Astrocyte of the spinal cord (primary cell): ENCODE measurements around the gene PRLH.

Experiments
- DNase-seq: peaks from one replicate; pipeline ENCODE4 v3.0.0; 2011; ENCODE audit warnings: low read depth, low spot score
- H3K4me3 ChIP-seq: 2 replicates; pipeline ENCODE4 v1.5.1; 2011; ENCODE audit warnings: low read depth, mild to moderate bottlenecking, low read length, moderate library complexity
- in situ Hi-C: cut with HindIII; loops from 2 replicates; pipeline ENCODE4 v1.10.0; 2017; ENCODE audit warnings: low sequenced_read_pairs
- TF ChIP-seq, protein P1 (sequence below): IDR thresholded peaks from 2 replicates; pipeline ENCODE4 v1.5.1; 2012; ENCODE audit warnings: low read depth, mild to moderate bottlenecking, low read length, inconsistent platforms

PRLH gene

DNA sequence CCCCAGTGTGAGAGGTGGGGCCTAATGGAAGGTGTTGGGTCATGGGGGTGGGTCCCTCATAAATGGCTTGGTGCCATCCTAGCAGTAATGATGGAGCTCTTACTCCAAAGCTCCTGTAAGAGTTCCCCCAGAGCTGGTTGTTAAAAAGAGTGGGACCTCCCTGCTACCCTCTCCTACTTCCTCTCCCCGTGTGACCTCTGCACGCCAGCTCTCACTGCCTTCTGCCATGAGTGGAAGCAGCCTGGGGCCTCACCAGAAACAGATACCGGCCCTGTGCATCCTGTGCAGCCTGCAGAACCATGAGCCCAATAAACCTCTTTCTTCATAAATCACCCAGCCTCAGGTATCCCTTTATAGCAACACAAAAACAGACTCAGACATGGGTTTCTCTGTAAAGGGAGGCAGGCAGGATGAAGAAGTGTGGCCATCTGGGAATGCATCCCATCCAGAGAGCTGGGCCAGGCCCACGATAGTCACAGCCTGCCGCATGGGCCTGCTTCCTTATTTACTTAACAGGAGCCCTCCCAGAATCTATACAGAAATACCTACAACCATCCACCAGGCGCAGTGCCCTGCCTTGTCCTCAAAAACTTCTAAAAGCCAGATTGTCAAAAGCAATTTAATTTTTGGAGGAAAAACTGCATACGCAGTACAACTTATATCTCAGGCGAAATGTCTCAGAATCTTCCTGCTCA lies 7.5 kb downstream of the PRLH start:
- no peak for DNase-seq
- in situ Hi-C loops: no loop called here
- TF ChIP-seq, protein P1, sequence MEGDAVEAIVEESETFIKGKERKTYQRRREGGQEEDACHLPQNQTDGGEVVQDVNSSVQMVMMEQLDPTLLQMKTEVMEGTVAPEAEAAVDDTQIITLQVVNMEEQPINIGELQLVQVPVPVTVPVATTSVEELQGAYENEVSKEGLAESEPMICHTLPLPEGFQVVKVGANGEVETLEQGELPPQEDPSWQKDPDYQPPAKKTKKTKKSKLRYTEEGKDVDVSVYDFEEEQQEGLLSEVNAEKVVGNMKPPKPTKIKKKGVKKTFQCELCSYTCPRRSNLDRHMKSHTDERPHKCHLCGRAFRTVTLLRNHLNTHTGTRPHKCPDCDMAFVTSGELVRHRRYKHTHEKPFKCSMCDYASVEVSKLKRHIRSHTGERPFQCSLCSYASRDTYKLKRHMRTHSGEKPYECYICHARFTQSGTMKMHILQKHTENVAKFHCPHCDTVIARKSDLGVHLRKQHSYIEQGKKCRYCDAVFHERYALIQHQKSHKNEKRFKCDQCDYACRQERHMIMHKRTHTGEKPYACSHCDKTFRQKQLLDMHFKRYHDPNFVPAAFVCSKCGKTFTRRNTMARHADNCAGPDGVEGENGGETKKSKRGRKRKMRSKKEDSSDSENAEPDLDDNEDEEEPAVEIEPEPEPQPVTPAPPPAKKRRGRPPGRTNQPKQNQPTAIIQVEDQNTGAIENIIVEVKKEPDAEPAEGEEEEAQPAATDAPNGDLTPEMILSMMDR: no peak

GRCh38 chr2:237574467-237574866 lies 8.1 kb downstream of the PRLH start:
- DNase-seq: no peak
- TF ChIP-seq, protein P1: no peak
- H3K4me3 ChIP-seq: no peak overlapping the region
- in situ Hi-C loops: no loop called here

More for the DNA sequence above, 7.5 kb downstream of the PRLH start:
- H3K4me3 ChIP-seq: no peak overlapping the region

DNA sequence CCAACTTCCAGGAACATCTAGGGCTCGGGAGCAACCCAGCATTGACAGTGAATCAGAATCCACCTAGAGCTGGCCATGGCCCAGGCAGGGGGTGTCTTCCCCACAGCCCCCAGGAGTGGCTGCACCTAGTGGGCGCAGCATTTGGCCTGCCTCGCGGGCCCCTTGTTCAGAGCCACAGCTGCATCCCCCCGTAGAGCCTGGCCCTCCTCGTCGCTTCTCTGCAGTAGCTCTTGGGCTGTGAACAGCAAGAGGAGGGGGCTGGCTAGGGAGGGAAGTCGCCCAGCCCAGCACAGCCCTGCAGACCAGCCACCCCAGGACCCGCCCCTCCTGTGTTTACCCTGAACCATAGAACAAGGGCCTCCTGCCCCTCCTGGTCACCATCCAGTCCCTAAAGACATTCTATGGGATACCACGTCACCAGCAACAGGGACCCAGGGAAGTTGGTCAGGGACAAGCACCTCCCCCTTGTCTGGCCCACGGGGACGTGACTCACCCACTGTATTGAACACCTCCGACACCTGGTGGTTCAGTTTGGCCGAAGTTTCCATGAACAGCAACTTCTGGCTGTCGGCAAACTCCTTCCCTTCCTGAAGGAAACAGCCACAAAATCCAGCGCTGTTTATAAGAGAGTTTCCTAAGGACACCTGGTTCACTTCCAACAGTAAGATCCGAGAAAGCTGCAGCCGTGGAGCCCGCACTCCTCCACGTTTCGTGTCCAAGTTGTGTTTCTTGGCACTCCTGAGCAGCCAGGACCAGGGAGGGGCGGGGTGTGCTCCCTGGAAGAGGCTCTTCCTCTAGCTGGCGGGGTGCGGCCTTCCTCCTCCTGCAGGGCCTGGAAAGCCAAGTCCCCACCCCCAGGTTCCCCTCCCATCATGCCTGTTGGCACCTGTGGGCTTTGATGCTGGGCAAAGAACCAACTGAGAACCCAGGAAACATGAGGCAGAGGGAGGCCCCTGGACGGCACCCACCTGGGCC lies 8.8 kb downstream of the PRLH start:
- H3K4me3 ChIP-seq: no peak overlapping the region
- TF ChIP-seq, protein P1: no peak
- DNase-seq: no peak
- in situ Hi-C loops: no loop called here

- in situ Hi-C loops: no loop called here
- TF ChIP-seq, protein P1: no peak
- H3K4me3 ChIP-seq: no peak overlapping the region
Observed at GRCh38 chr2:237575869-237576862, 9.8 kb downstream of the PRLH start.

DNA sequence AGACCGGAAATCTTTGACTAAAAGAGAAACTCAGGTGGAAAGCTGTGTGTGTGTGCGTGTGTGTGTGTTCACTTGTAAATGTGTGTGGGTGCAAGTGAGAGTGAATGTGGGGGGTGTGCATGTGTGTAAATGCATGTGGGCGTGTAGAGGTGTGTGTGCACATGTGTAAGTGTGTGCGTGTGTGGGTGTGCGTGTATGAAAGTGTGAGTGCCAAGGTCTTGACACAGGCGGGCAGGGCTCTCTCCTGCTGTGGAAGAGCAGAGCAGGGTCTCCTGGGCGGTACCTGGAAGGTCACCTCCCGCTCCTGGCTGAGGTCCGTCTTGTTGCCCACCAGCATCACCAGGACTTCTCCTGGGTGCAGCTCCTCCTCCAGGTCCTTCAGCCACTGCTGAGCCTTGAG lies 10.6 kb downstream of the PRLH start:
- no peak for DNase-seq
- no peak overlapping the region for H3K4me3 ChIP-seq
- TF ChIP-seq, protein P1: no peak
- in situ Hi-C loops: no loop called here

More at GRCh38 chr2:237575869-237576862, 9.8 kb downstream of the PRLH start:
- no peak for DNase-seq

GRCh38 chr2:237577458-237577857 lies 11.1 kb downstream of the PRLH start:
- no peak for DNase-seq
- H3K4me3 ChIP-seq: no peak overlapping the region
- TF ChIP-seq, protein P1: no peak
- in situ Hi-C loops: no loop called here
